GM18867 (cell line): ENCODE results near the gene OTOGL.
"Not testable (repeated sequence)": the region's sequence is repeated elsewhere in the genome, so short reads cannot be mapped to it uniquely, and the experiment has no call there.

Source experiments
- ATAC-seq: cut with Tn5 transposase; IDR thresholded peaks from one replicate; pipeline ENCODE4 v1.9.1; 2021; ENCODE audit warnings: mild to moderate bottlenecking, moderate library complexity; ENCODE audit not compliant: unreplicated experiment

OTOGL gene

GRCh38 chr12:80222261-80222660 is 122.9 kb downstream of the OTOGL start:
- ATAC-seq: peak; percentile 59

DNA sequence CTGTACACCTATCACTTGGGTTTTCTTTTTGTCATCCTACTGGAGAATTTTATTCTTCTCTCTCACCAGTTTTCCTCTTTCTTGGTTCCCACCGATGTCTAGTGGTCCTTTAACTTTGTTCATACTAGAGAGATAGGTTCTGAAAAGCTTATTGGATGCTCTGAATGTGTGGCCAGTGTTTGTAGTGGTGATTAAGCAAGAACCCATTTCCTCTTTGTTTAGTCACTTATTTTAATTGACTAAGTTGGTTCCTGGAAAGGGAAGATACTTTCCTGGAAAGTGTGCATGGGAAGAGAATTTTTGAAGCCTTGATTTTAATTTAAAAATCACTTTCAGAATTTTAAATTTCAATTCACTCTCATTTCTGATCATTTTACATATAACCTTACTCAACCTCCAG is 127.2 kb downstream of the OTOGL start:
- no peak for ATAC-seq

GRCh38 chr12:80227904-80228303 is 128.6 kb downstream of the OTOGL start:
- ATAC-seq: not testable (repeated sequence)

- ATAC-seq: no peak
Observed at GRCh38 chr12:80230068-80230467, 130.7 kb downstream of the OTOGL start.

DNA sequence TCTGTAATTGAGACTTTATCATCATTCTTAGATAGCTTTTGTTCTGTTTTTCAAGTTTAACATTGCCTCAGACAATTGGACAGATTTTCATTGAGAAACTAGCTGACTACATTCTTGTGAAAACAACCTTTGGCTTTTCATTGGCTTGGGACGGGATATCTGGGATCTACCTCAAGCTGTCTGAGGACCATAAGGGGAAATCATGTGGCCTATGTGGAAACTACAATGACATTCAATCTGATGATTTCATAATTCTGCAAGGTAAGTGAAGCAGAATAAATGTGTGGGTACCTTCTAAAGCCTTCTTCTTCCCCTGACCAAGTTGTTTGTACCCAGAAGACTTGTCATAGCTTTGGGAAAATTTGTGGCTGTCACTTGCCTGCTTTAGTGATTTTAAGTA is 133.5 kb downstream of the OTOGL start:
- ATAC-seq: no peak

- ATAC-seq: no peak
Observed at GRCh38 chr12:80233926-80234325, 134.6 kb downstream of the OTOGL start.

- ATAC-seq: no peak
Observed at GRCh38 chr12:80234667-80235066, 135.3 kb downstream of the OTOGL start.

DNA sequence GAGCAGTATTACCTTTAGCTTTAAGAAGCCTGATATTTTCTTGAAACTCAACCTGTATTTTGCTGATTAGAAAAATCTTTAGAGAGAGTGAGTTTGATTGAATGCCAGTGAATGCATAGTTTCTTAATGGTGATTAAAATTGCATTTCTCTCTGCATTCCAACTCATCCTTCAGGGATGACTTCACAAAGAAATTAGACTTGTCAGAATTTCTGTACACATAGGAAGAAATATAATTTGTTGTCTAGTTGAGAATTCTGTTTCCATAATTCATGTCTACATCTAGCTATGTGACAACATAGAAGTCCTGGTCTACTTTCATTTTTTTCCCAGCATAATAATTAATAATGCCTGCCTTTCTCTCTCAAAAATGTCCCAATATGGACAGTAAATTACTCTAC is 136.6 kb downstream of the OTOGL start:
- ATAC-seq: no peak

DNA sequence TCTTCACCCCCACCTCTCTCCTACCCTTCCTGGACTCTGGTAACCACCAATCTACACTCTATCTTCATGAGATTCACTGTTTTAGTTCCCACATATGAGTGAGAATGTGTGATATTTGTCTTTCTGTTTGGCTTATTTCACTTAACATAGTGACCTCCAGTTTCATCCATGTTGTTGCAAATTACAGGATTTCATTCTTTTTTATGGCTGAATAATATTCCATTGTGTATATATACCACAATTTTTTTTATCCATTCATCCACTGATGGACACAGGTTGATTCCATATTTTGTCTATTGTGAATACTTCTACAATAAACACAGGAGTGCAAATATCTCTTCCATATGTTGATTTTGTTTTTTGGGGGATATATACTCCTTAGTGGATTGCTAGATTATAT is 140.5 kb downstream of the OTOGL start:
- no peak for ATAC-seq

DNA sequence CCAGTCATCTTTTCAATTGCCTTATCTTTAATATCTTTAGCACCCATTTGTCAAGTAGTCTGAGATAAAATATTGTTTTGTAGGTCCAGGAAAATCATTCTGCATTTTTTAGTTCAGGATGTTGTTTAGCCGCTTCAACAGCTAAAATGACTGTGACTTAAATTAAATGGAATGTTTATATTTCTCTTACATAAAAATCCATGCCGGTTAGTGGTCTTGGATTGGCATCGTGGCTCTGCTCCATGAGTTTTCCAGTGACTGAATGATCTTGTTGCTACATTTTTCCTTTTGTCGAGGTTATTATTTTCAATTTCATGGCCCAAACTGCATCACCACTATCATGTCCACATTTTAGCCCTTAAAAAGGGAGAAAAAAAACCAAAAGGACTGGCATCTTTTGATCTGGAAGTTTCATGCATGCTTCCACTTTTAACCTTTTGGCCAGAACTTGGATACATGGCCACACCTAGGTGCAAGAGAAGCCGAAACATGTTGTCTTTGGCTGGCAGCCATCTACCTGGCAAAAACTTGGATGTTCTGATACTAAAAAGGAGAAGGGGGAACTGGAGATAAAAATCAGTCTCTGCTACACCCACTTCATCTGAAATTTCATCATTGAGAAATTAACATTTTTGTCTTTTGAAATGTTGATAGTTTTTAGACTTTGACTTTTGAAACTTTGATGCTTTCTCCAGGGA is 142.4 kb downstream of the OTOGL start:
- no peak for ATAC-seq

DNA sequence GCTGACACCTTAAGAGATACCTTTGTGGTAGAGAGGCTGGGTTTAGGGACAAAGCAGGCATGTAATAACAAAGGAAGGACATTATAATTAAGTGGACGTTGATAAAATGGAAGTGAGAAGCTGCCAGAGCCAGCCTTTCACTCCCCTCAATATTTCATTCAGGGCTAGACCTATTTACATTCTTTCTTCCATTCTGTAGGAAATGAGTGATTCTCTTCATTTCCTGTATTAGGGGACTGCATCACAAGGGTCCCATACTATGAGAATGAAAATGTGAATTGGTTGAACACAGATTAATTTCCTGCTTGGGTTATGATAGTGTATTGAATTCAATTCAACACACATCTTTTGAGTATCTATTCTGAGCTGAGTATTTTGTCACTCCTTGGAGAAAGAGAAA is 143.0 kb downstream of the OTOGL start:
- ATAC-seq: no peak

- ATAC-seq: not testable (repeated sequence)
Observed at GRCh38 chr12:80249581-80249980, 150.2 kb downstream of the OTOGL start.

DNA sequence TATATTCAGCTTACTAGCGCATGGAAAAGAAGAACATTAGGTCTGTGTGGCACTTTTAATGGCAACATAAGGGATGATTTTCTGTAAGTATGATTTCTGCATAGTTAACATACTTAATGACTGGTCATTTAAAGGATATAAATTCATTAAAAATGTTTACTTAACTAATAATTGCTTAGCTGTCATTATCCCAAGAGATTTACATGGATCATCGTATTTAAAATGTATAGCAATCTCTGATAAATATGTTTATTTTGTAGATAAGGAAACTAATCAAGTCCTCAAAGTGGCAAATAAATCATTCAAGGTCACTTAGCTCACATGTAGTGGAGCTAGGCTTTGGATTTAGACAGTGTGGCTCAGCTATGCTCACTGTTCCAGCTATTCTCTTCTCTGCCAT is 158.6 kb downstream of the OTOGL start:
- no peak for ATAC-seq

DNA sequence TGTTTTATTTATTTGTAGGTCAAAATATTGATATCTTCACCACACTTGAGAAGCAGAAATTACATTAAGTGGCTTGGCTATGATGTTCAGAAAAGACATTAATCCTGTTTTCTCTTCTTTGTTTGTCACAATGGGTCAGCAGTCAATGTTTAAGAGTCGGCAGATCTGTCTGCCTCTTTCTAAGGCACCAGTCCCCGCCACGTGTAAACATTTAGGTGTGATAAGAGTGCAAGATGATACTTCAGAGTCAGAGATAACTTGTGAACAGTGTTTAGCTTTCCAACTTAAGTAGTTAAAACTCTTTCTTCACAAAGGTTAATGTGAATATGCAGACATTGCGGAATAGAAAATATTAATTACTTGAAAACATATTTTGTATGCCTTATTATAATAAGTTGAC is 160.9 kb downstream of the OTOGL start:
- ATAC-seq: no peak

DNA sequence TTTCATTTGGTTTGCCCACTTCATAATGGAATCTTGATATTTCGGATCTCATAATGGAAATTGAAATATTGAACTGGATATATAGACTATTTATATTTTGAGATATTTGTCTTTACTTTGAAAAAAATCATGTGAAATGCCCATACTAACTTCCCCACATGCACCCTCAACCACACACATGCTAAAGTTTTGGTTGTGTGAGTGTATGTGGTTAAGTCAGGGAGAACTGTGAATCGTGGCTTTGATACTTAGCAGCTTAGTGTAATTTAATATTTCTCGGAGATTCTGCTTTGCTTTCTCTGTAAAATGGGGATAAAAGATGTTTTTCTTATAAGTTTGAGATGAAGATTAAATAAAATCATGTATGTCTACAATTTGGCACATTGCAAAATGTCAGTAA is 162.1 kb downstream of the OTOGL start:
- ATAC-seq: peak; percentile 59

DNA sequence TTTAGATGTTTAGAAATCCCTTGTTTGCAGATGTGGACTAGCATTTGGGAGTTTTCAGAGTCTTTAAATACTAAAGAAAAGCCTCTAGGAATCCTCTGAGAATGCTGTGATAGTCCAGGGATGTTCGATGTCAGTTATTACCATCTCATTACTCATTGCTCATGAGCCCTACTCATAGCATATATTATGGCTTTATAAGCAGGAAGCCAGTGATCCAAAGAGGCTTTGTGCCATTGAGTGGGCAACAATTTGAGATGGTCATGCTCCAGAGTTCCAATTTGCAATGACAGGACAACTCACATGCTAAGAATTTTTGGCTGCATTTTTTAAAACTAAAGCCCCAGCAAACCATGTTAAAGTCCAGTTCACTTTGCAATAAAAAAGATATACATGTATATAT is 163.0 kb downstream of the OTOGL start:
- ATAC-seq: no peak

DNA sequence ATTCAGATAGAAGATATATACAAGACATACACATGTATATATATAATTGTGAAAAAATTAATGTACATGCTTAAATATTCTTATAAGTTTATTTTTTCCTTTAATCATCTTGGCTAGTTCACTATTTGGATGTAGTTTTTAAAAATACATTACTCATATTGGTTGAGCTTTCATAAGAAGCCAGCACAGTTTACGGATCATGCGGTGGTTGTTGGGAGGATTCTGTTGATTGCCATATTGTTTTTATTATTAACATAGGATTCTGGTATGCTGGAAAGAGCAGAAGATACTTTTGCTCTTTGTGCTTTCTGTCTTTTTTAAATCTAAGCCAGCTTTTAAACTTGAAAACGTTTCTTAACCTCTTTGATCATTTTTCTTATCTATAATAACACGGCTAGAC is 163.4 kb downstream of the OTOGL start:
- ATAC-seq: no peak

DNA sequence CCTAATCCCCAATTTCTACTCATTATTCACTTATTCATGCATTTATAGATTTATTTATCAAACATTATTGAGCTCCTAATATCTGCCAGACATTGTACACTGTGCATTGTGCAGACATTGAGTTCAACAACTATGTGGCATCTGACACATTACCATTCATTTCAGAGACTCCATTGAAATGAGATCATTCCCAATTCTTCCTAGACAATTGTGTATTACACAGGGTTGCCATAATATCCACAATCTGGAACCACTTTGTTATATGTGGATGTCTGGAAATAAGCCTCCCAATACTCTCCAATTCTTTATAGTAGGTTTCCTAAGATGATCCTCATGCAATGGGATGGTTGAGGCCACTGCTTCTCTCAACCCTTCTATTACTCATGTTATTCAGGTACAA is 165.0 kb downstream of the OTOGL start:
- ATAC-seq: no peak

DNA sequence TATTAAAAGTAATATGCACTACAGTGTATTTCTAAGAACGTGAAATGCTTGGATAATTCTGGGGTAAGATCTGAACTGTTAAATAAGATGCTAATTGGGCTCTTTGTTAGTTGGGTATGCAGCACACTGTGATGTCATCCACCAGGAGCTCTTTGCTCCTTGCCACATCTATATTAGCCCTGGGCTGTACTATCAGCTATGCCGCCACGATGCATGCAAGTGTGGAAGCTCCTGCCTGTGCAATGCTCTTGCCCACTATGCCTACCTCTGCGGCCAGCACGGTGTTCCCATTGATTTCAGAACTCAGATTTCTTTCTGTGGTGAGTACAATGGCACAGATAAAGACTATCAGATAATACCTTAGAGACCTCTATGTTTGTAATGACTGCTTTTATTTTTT is 165.6 kb downstream of the OTOGL start:
- ATAC-seq: no peak

DNA sequence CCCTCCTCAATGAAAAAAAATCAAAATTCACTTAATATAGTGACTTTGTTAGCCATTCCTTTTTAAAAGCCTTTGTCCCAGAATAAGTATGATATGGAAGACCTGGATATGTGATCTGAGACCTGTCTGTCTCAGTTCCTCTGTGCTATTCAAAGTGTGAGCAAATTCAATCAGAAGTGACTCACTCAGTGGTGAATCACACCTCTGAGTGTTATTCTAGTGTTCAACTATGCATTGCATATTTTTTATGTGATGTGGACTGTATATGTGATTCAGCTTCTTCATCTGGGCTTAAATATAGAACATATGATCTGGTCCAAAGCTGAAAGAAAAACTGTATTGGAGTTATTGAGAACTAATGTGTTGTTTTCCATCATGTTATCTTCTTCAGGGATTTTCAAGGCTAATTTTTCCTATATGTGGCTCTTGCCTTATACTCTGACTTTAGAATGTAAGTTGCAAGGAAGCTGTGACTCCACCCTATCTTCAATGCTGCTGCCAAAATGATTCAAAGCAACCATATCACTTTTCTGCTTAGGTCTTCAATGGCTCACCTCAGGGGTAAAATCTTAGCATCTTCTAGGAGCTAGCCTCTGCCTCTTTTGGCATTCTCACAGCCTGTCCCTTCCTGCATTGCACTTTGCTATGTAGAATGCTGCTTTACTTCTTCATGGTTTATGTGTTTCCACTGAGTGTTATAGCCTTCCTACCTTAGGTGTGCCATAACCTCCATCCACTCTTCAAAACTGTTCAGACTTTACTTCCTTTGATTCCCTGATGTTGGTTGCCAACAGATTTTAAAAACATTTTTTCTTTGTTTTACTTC is 169.8 kb downstream of the OTOGL start:
- peak; percentile 96 for ATAC-seq

- ATAC-seq: peak; percentile 45
Observed at GRCh38 chr12:80269803-80270552, 170.6 kb downstream of the OTOGL start.

DNA sequence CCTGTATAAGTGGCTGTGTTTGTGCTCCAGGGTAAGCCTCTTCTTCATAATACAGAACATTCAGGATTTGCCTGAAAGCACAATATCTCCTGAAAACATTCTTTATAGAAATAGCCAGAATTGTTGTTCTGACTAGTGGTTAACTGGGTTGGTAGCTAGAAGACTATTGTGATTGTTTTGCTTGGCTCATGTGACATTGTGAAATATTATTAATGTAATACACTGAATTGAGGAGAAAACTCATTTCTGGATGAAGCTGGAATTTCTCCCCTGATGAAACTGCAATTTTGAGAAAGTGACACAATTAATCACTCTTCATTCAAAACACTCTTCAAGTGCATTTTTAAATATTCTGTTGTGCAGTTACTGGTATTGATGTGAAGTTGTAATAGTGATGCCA is 172.4 kb downstream of the OTOGL start:
- ATAC-seq: no peak
